Prostate gland (tissue), 2 donors: ENCODE results near the gene TOGARAM1. TPM values are rescaled to one million over a fixed set of nuclear protein-coding genes. Genes with fewer than 3 reads are reported as not detected.

Experiments
- DNase-seq: peaks from one replicate; pipeline ENCODE4 v3.0.0-alpha.2; 2019; ENCODE audit warnings: low spot score
- H3K27ac ChIP-seq, 2 donors: fragments of 200-600 bp; sonication (generic); 2 replicates each; pipeline ENCODE4 v1.5.1; 2017 to 2019
- H3K27me3 ChIP-seq: fragments of 200-600 bp; sonication (generic); replicated peaks from 2 replicates; pipeline ENCODE4 v1.5.1; 2019; ENCODE audit not compliant: insufficient read depth
- H3K36me3 ChIP-seq, 2 donors: fragments of 200-600 bp; sonication (generic); 1 replicate in 1 of 2; 2 replicates in 1 of 2; pipeline versions ENCODE4 v1.5.1 to v1.8.1; 2017 to 2019
- H3K4me1 ChIP-seq: fragments of 200-600 bp; sonication (generic); replicated peaks from 2 replicates; pipeline ENCODE4 v1.5.1; 2019
- H3K4me3 ChIP-seq, 2 donors: fragments of 200-600 bp; sonication (generic); 2 replicates each; pipeline ENCODE4 v1.5.1; 2017 to 2019
- H3K9me3 ChIP-seq: fragments of 200-600 bp; sonication (generic); 2 replicates; pipeline ENCODE4 v1.5.1; 2017
- POLR2A ChIP-seq: fragments of 450-650 bp; IDR thresholded peaks from one replicate; pipeline ENCODE4 v1.6.1; 2016; ENCODE audit warnings: antibody characterized with exemption, mild to moderate bottlenecking
- POLR2AphosphoS5 ChIP-seq: sonication (generic); formaldehyde crosslinking; IDR thresholded peaks from one replicate; pipeline ENCODE4 v1.6.1; 2017; ENCODE audit warnings: antibody characterized with exemption
- WGBS: methylation state at CpG from one replicate; pipeline ENCODE4 v1.1.5; 2018; 5-methylcytosine and 5-hydroxymethylcytosine counted together
- intact Hi-C: fragments of 100-400 bp; cut with DNase I; formaldehyde crosslinking; loops from one replicate; pipeline ENCODE4 v1.14.2; 2022
- total RNA-seq, 2 donors: library from RNA; depleted of rRNA; stranded (reverse); fragments of >200 nt; gene quantifications; one replicate each; pipeline ENCODE4 v1.1.0, GENCODE V29; 2016
- TF ChIP-seq, protein P1 (sequence below), 4 experiments: fragments of 200-600 bp in 2 of 4; fragments of 450-650 bp in 2 of 4; sonication (generic) in 2 of 4; IDR thresholded peaks; 1 replicate in 3 of 4; 2 replicates in 1 of 4; pipeline ENCODE4 v1.5.1; 2016 to 2019; ENCODE audit warnings: antibody characterized with exemption in 4 of 4, mild to moderate bottlenecking in 2 of 4, moderate library complexity in 2 of 4

Gene TOGARAM1
- total RNA-seq, 2 donors from 2014 or later: 17.9 to 26.8 TPM

DNA sequence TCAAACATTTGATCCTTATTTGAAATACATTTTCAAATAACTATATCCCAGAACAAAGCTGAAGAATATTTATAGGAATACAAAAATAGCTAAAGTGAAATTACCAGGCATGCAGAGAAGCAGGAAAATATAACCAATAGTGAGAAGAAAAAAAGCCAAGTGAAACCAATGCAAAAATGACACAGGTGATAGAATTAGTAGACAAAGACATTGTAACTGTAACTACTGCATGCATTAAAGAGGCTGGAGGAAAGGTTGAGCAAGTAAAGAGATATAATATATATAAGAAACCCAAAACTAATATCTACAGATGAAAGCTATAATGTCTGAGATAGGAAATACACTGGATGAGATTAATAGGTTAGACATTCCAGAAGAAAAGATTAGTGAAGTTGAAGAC lies 72.7 kb downstream of the TOGARAM1 start:
- Histone ChIP-seq H3K36me3 (peaks cover 0 to 7% of the 10 kb centered on the region in 2 donors), H3K9me3 (no peaks in the 10 kb centered on the region), H3K27me3 (no peaks in the 10 kb centered on the region), H3K4me1 (no peaks in the 10 kb centered on the region), H3K4me3 (no peak overlapping the region), H3K27ac (no peak overlapping the region)
- intact Hi-C loops: no loop called here
- no peak for DNase-seq
- TF ChIP-seq POLR2AphosphoS5 (no peak), POLR2A (no peak)
- TF ChIP-seq, protein P1, sequence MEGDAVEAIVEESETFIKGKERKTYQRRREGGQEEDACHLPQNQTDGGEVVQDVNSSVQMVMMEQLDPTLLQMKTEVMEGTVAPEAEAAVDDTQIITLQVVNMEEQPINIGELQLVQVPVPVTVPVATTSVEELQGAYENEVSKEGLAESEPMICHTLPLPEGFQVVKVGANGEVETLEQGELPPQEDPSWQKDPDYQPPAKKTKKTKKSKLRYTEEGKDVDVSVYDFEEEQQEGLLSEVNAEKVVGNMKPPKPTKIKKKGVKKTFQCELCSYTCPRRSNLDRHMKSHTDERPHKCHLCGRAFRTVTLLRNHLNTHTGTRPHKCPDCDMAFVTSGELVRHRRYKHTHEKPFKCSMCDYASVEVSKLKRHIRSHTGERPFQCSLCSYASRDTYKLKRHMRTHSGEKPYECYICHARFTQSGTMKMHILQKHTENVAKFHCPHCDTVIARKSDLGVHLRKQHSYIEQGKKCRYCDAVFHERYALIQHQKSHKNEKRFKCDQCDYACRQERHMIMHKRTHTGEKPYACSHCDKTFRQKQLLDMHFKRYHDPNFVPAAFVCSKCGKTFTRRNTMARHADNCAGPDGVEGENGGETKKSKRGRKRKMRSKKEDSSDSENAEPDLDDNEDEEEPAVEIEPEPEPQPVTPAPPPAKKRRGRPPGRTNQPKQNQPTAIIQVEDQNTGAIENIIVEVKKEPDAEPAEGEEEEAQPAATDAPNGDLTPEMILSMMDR (IDR thresholded peaks at IDR 0.05): no peak

DNA sequence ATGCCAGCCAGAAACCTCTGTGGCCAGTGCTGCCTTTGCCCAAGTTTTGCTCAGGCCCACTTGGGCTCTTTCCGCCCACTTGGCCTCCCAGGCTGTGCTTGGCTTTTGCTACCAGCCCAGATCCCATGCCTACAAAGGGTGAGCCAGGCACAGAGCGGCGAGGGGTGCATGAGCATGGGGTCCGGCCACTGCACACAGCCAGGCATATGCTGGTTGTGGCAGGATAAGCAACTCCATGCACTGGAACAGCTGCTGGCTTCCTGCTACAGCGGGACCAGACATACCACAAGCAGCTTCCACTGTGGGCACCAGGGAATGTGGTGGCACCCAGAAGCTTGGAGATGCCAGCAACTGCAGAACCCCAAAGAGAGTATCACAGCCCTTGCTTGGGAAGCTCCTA lies 76.3 kb downstream of the TOGARAM1 start:
- no peak for DNase-seq
- H3K27me3 ChIP-seq: no peaks in the 10 kb centered on the region
- H3K36me3 ChIP-seq: peaks cover 0 to 7% of the 10 kb centered on the region in 2 donors
- H3K4me1 ChIP-seq: no peaks in the 10 kb centered on the region
- intact Hi-C loops: no loop called here
- WGBS: 88% methylated on average over 5 of the region's 5 CpGs
- no peaks in the 10 kb centered on the region for H3K9me3 ChIP-seq
- no peak overlapping the region for H3K4me3 ChIP-seq
- TF ChIP-seq POLR2A: no peak
- H3K27ac ChIP-seq: no peak overlapping the region

DNA sequence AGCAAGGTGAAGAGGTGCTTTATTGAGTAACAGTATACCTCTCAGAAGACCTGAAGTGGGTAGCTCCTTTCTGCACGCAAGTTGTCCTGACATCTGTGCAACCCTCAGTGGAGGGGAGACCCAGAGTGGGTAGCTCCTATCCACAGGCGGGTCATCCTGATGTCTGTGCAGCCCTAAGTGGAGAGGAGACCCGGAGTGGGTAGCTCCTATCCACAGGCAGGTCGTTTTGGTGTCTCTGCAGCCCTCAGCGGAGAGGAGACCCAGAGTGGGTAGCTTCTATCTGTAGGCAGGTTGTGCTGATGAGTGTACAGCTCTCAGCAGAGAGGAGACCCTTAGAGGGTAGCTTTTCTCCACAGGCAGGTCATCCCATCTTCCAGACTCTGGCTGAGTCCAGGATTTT lies 76.9 kb downstream of the TOGARAM1 start:
- Histone ChIP-seq H3K4me3 (no peak overlapping the region), H3K9me3 (no peaks in the 10 kb centered on the region), H3K27ac (no peak overlapping the region), H3K36me3 (peaks cover 0 to 7% of the 10 kb centered on the region in 2 donors), H3K4me1 (no peaks in the 10 kb centered on the region), H3K27me3 (no peaks in the 10 kb centered on the region)
- 93% methylated on average over 5 of the region's 5 CpGs for WGBS
- TF ChIP-seq POLR2A (no peak), POLR2AphosphoS5 (no peak)
- TF ChIP-seq, protein P1 (IDR thresholded peaks at IDR 0.05): no peak
- intact Hi-C loops: no loop called here
- no peak for DNase-seq

DNA sequence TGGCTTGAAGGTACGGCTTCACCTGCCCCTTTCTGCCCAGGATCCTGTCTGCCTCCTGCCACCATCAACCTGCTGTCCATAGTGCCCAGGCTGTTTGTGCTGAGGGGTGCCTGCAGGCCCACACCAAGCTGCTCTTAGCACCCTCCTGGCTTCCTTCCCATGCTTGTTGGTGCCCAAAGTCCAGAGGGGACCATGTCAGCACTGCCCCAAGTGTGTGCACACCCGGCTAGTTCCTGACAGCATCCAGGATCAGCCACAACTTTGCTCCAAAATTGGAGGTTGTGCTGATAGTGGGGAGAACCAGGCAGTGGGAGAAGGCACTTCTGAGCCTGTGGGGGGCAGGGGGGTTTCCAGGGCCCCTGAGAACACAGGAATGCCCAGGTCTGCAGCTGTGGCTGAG lies 77.4 kb downstream of the TOGARAM1 start:
- intact Hi-C loops: no loop called here
- Histone ChIP-seq H3K27me3 (no peaks in the 10 kb centered on the region), H3K4me1 (no peaks in the 10 kb centered on the region), H3K27ac (no peak overlapping the region), H3K36me3 (peaks cover 0 to 7% of the 10 kb centered on the region in 2 donors), H3K9me3 (no peaks in the 10 kb centered on the region), H3K4me3 (no peak overlapping the region)
- WGBS: 92% methylated on average over 2 of the region's 2 CpGs
- no peak for TF ChIP-seq POLR2AphosphoS5
- TF ChIP-seq POLR2A: no peak
- TF ChIP-seq, protein P1 (IDR thresholded peaks at IDR 0.05): no peak
- DNase-seq: no peak

DNA sequence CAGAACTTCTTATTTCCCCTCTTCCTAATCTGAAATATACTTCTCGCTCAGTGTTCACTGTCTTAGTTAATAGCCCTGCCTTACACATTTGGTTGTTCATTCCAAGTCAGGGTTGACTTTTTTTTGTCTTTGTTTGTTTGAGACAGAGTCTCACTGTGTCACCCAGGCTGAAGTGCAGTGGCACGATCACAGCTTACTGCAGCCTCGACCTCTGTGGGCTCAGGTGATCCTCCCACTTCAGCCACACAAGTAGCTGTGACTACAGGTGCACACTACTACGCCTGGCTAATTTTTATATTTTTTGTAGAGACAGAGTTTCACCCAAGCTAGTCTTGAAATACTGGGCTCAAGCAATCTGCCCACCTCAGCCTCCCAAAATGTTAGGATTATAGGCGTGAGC lies 79.7 kb downstream of the TOGARAM1 start:
- 95% methylated on average over 5 of the region's 5 CpGs for WGBS
- H3K36me3 ChIP-seq: peaks cover 0 to 7% of the 10 kb centered on the region in 2 donors
- H3K27me3 ChIP-seq: no peaks in the 10 kb centered on the region
- H3K27ac ChIP-seq: no peak overlapping the region
- intact Hi-C loops: no loop called here
- DNase-seq: no peak
- no peak overlapping the region for H3K4me3 ChIP-seq
- H3K9me3 ChIP-seq: no peaks in the 10 kb centered on the region
- TF ChIP-seq POLR2AphosphoS5 (no peak), POLR2A (no peak)
- TF ChIP-seq, protein P1 (IDR thresholded peaks at IDR 0.05): no peak
- no peaks in the 10 kb centered on the region for H3K4me1 ChIP-seq
